Liver (tissue), 3 donors: Measurements from ENCODE around the gene ZNF417.

Experiments used
- ATF3 ChIP-seq: IDR thresholded peaks from 2 replicates; pipeline ENCODE4 v1.6.1; 2016; ENCODE audit warnings: antibody characterized with exemption
- CTCF ChIP-seq: fragments of 150-350 bp; IDR thresholded peaks from 2 replicates; pipeline ENCODE4 v1.5.1; 2017; ENCODE audit warnings: improper control_type of control experiment, low read depth, low read length; ENCODE audit not compliant: missing input control
- EGR1 ChIP-seq, 2 donors: IDR thresholded peaks; 2 replicates each; pipeline ENCODE4 v1.6.1; 2016 to 2018; ENCODE audit warnings: antibody characterized with exemption in 2 of 2, low read depth in 2 of 2
- FOXA1 ChIP-seq: IDR thresholded peaks from 2 replicates; pipeline ENCODE4 v1.6.1; 2016; ENCODE audit warnings: antibody characterized with exemption
- GABPA ChIP-seq, 2 donors: IDR thresholded peaks in 1 of 2; conservative IDR thresholded peaks in 1 of 2; 2 replicates each; pipeline ENCODE4 v1.6.1; 2016; ENCODE audit warnings: antibody characterized with exemption in 2 of 2, mild to moderate bottlenecking in 1 of 2, moderate library complexity in 1 of 2
- JUND ChIP-seq, 2 donors: IDR thresholded peaks; 2 replicates each; pipeline ENCODE4 v1.6.1; 2016; ENCODE audit warnings: antibody characterized with exemption in 2 of 2
- MAX ChIP-seq: IDR thresholded peaks from 2 replicates; pipeline ENCODE4 v1.6.1; 2016; ENCODE audit warnings: antibody characterized with exemption
- RAD21 ChIP-seq, 2 donors: IDR thresholded peaks; 2 replicates each; pipeline ENCODE4 v1.6.1; 2016; ENCODE audit warnings: antibody characterized with exemption in 2 of 2, mild to moderate bottlenecking in 2 of 2
- REST ChIP-seq: IDR thresholded peaks from 2 replicates; pipeline ENCODE4 v1.6.1; 2016; ENCODE audit warnings: antibody characterized with exemption, mild to moderate bottlenecking
- SP1 ChIP-seq: IDR thresholded peaks from 2 replicates; pipeline ENCODE4 v1.6.1; 2018; ENCODE audit warnings: antibody characterized with exemption, mild to moderate bottlenecking
- TAF1 ChIP-seq: conservative IDR thresholded peaks from 2 replicates; pipeline ENCODE4 v1.6.1; 2016; ENCODE audit warnings: antibody characterized with exemption, mild to moderate bottlenecking
- YY1 ChIP-seq: IDR thresholded peaks from 2 replicates; pipeline ENCODE4 v1.6.1; 2016; ENCODE audit warnings: antibody characterized with exemption, mild to moderate bottlenecking
- ZBTB33 ChIP-seq: IDR thresholded peaks from 2 replicates; pipeline ENCODE4 v1.6.1; 2016; ENCODE audit warnings: antibody characterized with exemption
- donor health status: healthy.
- donor health status: healthy.

- TF ChIP-seq RAD21 (IDR thresholded peaks at IDR 0.05) (no peak), YY1 (no peak), GABPA (IDR thresholded peaks at IDR 0.05 in 1 of 2, conservative IDR thresholded peaks at IDR 0.05 in 1 of 2) (no peak), ATF3 (no peak), CTCF (no peak), SP1 (no peak), TAF1 (no peak), ZBTB33 (no peak), MAX (no peak), REST (no peak), JUND (IDR thresholded peaks at IDR 0.05) (no peak), EGR1 (IDR thresholded peaks at IDR 0.05; ENCODE audit: low read depth in 2 of 2) (no peak), FOXA1 (no peak)
Observed at GRCh38 chr19:57964761-57965160, 48.4 kb upstream of the ZNF417 start.
